ENCODE results near the gene HBE1. TPM values are rescaled to one million over a fixed set of nuclear protein-coding genes. Genes with fewer than 3 reads are reported as not detected.

The HBE1 gene
- polyA plus RNA-seq, 1 experiment: 8.3 TPM

DNA sequence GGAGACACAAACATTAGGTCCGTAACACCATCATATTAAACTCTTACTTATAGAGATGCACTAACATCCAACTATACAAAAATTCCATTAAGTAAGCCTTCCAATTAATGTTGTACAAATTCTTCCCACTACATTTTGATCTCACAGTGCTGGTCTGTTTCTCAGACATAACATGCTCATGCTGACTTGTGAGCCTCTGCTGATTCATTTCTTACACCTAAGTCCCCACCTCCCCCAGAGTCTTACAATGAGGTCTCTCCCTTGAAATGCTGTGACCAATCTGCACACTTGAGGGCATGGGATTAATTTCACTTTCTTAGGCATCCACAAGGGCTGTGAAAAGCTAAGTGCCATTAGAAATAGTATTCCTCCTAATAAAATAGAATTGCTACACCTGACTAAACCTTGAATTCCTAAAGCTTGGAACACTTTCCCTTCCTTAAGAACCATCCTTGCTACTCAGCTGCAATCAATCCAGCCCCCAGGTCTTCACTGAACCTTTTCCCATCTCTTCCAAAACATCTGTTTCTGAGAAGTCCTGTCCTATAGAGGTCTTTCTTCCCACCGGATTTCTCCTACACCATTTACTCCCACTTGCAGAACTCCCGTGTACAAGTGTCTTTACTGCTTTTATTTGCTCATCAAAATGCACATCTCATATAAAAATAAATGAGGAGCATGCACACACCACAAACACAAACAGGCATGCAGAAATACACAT is 22.1 kb downstream of the HBE1 start:
- TF ChIP-seq, protein P1, sequence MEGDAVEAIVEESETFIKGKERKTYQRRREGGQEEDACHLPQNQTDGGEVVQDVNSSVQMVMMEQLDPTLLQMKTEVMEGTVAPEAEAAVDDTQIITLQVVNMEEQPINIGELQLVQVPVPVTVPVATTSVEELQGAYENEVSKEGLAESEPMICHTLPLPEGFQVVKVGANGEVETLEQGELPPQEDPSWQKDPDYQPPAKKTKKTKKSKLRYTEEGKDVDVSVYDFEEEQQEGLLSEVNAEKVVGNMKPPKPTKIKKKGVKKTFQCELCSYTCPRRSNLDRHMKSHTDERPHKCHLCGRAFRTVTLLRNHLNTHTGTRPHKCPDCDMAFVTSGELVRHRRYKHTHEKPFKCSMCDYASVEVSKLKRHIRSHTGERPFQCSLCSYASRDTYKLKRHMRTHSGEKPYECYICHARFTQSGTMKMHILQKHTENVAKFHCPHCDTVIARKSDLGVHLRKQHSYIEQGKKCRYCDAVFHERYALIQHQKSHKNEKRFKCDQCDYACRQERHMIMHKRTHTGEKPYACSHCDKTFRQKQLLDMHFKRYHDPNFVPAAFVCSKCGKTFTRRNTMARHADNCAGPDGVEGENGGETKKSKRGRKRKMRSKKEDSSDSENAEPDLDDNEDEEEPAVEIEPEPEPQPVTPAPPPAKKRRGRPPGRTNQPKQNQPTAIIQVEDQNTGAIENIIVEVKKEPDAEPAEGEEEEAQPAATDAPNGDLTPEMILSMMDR (IDR thresholded peaks at IDR 0.05; ENCODE audit: low read depth, low read length): no peak
- CTCF ChIA-PET: no interaction called here
- Histone ChIP-seq H3K4me3 (ENCODE audit: low read depth, low read length) (no peak overlapping the region), H3K27me3 (ENCODE audit: control insufficient read depth, insufficient read depth, low read length) (no peaks in the 10 kb centered on the region), H3K9me3 (ENCODE audit: control insufficient read depth, insufficient read depth, low read length) (no peaks in the 10 kb centered on the region), H3K27ac (ENCODE audit: low read depth, low read length) (no peak overlapping the region)
- DNase-seq (ENCODE audit: low read depth, low spot score): no peak
- POLR2A ChIA-PET: no interaction called here

DNA sequence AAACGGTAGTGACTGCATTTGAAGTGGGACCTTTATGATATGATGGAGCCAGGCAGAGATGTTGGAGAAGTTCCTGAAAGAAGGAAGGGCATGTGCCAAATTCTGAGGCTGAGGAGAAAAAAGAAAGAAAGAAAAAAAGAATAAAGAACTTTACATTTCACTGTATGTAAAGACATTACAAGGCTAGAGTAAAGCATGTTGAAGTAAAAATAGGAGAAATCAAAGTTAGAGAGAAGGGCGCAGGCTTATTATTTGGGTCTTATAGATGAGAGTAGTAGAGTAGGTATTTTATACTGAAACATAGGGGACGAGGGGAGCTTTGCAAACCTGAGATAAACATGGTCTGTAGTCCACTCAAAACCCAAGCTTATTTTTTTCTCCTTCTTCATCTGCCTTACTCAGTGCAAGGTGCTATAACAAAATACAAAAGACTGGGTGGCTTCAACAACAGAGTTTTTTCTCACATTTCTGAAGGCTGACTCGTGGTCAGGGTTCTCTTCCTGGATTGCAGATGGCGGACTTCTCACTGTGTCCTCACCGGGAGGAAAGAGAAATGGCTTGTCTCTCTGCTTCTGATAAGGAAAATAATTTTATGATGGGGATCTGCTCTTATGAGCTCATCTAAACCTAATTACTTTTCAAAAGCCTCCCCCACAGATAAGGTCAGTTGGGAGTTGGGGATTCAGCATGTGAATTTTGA is 22.8 kb downstream of the HBE1 start:
- CTCF ChIA-PET: no interaction called here
- DNase-seq (ENCODE audit: low read depth, low spot score): no peak
- Histone ChIP-seq H3K27me3 (ENCODE audit: control insufficient read depth, insufficient read depth, low read length) (no peaks in the 10 kb centered on the region), H3K4me3 (ENCODE audit: low read depth, low read length) (no peak overlapping the region), H3K9me3 (ENCODE audit: control insufficient read depth, insufficient read depth, low read length) (no peaks in the 10 kb centered on the region), H3K27ac (ENCODE audit: low read depth, low read length) (no peak overlapping the region)
- POLR2A ChIA-PET: no interaction called here
- TF ChIP-seq, protein P1 (IDR thresholded peaks at IDR 0.05; ENCODE audit: low read depth, low read length): no peak

DNA sequence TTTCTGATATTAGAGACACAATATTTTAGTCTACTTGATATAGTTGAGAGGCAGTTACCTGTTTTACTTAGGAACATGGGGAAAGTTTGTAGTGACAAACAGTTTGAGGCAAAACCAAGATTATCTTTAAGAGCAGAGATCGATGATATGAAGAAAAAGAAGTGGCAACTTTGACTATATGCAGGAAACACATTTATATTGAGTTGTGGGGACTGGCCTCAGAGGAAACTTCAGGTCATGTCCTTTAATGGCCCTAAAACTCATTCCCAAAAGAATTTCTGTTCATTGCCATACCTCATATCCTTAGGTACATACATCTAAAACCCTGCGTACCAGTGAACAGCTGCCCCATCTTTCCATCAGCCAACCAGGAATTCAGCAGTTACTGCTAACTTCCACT is 24.6 kb downstream of the HBE1 start:
- ChIA-PET POLR2A (no interaction called here), CTCF (no interaction called here)
- TF ChIP-seq, protein P1 (IDR thresholded peaks at IDR 0.05; ENCODE audit: low read depth, low read length): no peak
- H3K4me3 ChIP-seq (ENCODE audit: low read depth, low read length): no peak overlapping the region
- no peaks in the 10 kb centered on the region for H3K9me3 ChIP-seq (ENCODE audit: control insufficient read depth, insufficient read depth, low read length)
- no peak for DNase-seq (ENCODE audit: low read depth, low spot score)
- H3K27ac ChIP-seq (ENCODE audit: low read depth, low read length): no peak overlapping the region
- H3K27me3 ChIP-seq (ENCODE audit: control insufficient read depth, insufficient read depth, low read length): no peaks in the 10 kb centered on the region

DNA sequence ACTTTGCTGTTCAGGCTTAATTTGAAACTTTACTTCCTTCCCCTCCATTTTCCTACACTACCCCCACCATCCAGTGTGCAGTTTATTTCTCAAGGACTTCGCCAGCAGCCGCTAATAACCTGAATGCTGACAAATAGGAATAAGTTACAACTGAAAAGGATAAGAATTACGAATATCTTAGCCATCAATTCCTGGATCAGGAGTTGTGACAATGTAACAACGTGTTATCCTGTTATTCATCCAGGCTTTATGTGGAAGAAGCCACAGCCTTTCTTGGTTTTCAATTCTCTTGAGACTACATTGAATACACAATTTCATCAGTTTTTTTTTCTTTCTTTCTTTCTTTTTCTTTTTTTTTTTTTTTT is 25.9 kb downstream of the HBE1 start:
- DNase-seq (ENCODE audit: low read depth, low spot score): no peak
- Histone ChIP-seq H3K4me3 (ENCODE audit: low read depth, low read length) (no peak overlapping the region), H3K27me3 (ENCODE audit: control insufficient read depth, insufficient read depth, low read length) (no peaks in the 10 kb centered on the region), H3K9me3 (ENCODE audit: control insufficient read depth, insufficient read depth, low read length) (no peaks in the 10 kb centered on the region), H3K27ac (ENCODE audit: low read depth, low read length) (no peak overlapping the region)
- ChIA-PET CTCF (no interaction called here), POLR2A (no interaction called here)
- TF ChIP-seq, protein P1 (IDR thresholded peaks at IDR 0.05; ENCODE audit: low read depth, low read length): no peak

Data from AG04450 (cell line).